Muscle layer of colon (tissue), 2 donors: Measurements from ENCODE around the gene CCDC78.
"Not testable (repeated sequence)": the region's sequence is repeated elsewhere in the genome, so short reads cannot be mapped to it uniquely, and the experiment has no call there.

Source experiments
- H3K27ac ChIP-seq: one replicate; pipeline ENCODE4 v1.7.0; 2013; ENCODE audit warnings: low read depth, mild to moderate bottlenecking, low read length, moderate library complexity
- H3K27me3 ChIP-seq, 2 donors: one replicate each; pipeline ENCODE4 v1.7.0; 2013; ENCODE audit warnings: low read length in 2 of 2, mild to moderate bottlenecking in 2 of 2; ENCODE audit not compliant: insufficient read depth in 2 of 2, control insufficient read depth in 1 of 2
- H3K36me3 ChIP-seq: one replicate; pipeline ENCODE4 v1.7.0; 2013; ENCODE audit warnings: mild to moderate bottlenecking, low read length; ENCODE audit not compliant: insufficient read depth
- H3K4me1 ChIP-seq: one replicate; pipeline ENCODE4 v1.7.0; 2013; ENCODE audit warnings: mild to moderate bottlenecking, low read length; ENCODE audit not compliant: insufficient read depth
- H3K4me3 ChIP-seq, 2 donors: one replicate each; pipeline ENCODE4 v1.7.0; 2013; ENCODE audit warnings: low read length in 2 of 2, low read depth in 1 of 2, mild to moderate bottlenecking in 1 of 2, moderate library complexity in 1 of 2
- H3K9ac ChIP-seq: one replicate; pipeline ENCODE4 v1.7.0; 2013; ENCODE audit warnings: low read length
- H3K9me3 ChIP-seq: one replicate; pipeline ENCODE4 v1.7.0; 2013; ENCODE audit warnings: mild to moderate bottlenecking, low read length
- donor health status: abdominal sarcoma.
- donor health status: Adenocarcinoma of cecum.

Gene CCDC78

GRCh38 chr16:759110-759910 lies 33.1 kb upstream of the CCDC78 start:
- no peaks in the 10 kb centered on the region for H3K4me1 ChIP-seq
- no peak overlapping the region for H3K9ac ChIP-seq
- no peak overlapping the region for H3K27ac ChIP-seq
- H3K36me3 ChIP-seq = no peaks in the 10 kb centered on the region
- H3K4me3 ChIP-seq = no peak overlapping the region
- H3K27me3 ChIP-seq = peaks cover 0 to 13% of the 10 kb centered on the region in 2 donors
- H3K9me3 ChIP-seq = no peaks in the 10 kb centered on the region

DNA sequence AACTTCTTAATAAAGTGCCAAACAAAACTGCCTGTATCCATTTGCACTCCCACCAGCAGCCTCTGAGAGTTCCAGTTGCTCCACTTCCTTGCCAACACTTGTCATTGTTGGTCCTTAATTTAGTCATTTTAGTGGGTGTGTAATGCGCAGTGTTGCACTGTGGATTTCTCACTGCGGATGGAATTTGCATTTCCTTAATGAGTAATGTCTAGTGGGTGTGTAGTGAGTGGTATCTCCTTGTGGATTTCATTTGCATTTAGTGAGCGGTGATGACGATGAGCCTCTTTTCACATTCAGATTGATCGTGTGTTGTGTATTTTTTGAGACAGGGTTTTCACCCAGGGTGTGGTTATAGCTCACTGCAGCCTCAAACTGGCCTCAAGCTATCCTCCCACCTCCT lies 30.2 kb upstream of the CCDC78 start:
- no peak overlapping the region for H3K27ac ChIP-seq
- H3K9me3 ChIP-seq = no peaks in the 10 kb centered on the region
- peaks cover 5% of the 10 kb centered on the region in 2 donors for H3K27me3 ChIP-seq

DNA sequence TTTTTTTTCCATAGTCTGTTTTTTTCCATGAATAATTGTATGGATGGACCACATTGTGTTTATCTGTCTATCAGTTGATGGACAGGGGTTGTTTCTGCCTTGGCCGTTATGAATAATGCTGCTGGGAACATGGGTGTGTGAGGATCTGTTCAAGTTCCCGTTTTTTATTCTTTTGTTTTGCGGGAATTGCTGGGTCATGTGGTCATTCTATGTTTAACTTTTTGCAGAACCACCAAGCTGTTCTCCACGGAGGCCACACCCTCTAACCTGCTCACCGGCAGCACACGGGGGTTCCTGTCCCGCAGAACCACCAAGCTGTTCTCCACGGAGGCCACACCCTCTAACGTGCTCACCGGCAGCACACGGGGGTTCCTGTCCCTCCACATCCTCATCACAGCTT lies 28.4 kb upstream of the CCDC78 start:
- Histone ChIP-seq H3K4me1 (no peaks in the 10 kb centered on the region), H3K36me3 (no peaks in the 10 kb centered on the region), H3K27me3 (peaks cover 5 to 10% of the 10 kb centered on the region in 2 donors), H3K9ac (no peak overlapping the region), H3K27ac (no peak overlapping the region), H3K9me3 (no peaks in the 10 kb centered on the region), H3K4me3 (no peak overlapping the region)

More for the DNA sequence above, 30.2 kb upstream of the CCDC78 start:
- Histone ChIP-seq H3K4me3 (no peak overlapping the region), H3K4me1 (no peaks in the 10 kb centered on the region), H3K9ac (no peak overlapping the region), H3K36me3 (no peaks in the 10 kb centered on the region)

- H3K9ac ChIP-seq, H3K4me3 ChIP-seq, H3K36me3 ChIP-seq, H3K9me3 ChIP-seq, H3K27ac ChIP-seq, H3K4me1 ChIP-seq: not testable (repeated sequence)
- peaks cover 5 to 10% of the 10 kb centered on the region in 2 donors for H3K27me3 ChIP-seq
These were observed 27.9 kb upstream of the CCDC78 start for GRCh38 chr16:754121-754607.

DNA sequence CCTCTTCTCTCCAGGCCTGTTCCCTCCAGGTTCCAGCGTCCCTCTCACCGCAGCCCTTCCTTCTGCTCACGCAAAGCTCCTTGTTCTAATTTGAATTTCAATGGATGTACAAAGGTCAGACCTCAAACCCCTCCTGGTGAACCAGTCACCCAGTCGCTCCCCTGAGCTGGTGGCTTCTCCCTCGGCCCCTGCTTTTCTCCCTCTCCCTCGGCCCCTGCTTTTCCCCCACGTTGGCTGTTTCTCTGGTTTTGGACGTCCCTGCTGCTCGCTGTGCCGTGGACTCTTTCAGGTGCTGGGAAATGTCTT lies 25.7 kb upstream of the CCDC78 start:
- H3K9me3 ChIP-seq = no peaks in the 10 kb centered on the region
- H3K9ac ChIP-seq = no peak overlapping the region
- H3K27me3 ChIP-seq = peaks cover 5 to 10% of the 10 kb centered on the region in 2 donors
- no peaks in the 10 kb centered on the region for H3K36me3 ChIP-seq
- H3K4me1 ChIP-seq = no peaks in the 10 kb centered on the region
- no peak overlapping the region for H3K4me3 ChIP-seq
- no peak overlapping the region for H3K27ac ChIP-seq

DNA sequence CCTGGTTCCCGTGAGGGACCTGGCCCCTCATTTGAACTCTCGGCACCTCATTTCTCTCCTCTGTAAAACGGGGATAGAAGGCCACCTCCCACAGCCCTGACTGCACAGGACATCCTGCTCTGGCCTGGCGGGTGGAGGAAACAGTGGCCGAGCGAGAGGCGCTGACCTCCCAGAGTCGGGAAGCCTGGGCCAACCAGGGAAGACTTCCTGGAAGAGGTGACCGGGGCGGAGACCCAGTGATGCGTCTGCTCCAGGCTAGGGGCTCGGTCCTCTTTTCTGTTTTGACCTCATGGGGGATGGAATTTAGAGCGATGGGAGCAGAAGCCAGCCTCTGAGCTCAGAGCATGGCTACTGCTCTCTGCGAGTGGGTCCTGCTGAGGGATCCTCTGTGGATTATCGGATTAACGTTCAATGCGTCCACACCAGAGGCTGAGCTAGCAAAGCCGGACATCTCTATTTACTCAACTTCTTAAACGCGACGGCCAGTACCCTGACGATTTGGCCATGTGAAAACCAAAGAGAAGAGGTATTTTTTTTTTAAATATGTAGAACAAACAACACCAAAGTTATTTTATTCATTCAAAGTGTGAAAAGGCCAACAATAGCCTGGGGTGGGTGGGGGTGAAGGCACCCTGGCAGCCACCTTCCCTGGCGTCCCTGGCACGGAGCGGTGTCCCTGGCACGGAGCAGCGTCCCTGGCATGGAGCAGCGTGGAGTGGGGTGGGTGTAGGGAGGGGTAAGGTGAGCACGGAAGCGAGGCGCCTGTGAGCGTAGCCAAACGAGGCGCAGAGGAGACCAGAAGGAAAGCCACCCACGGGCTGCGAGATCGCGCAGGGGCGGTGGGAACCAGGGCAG lies 25.1 kb upstream of the CCDC78 start:
- no peak overlapping the region for H3K9ac ChIP-seq
- no peaks in the 10 kb centered on the region for H3K4me1 ChIP-seq
- no peak overlapping the region for H3K27ac ChIP-seq
- no peaks in the 10 kb centered on the region for H3K36me3 ChIP-seq
- H3K27me3 ChIP-seq = peaks cover 5 to 10% of the 10 kb centered on the region in 2 donors
- no peaks in the 10 kb centered on the region for H3K9me3 ChIP-seq
- no peak overlapping the region for H3K4me3 ChIP-seq

GRCh38 chr16:750485-750884 lies 24.2 kb upstream of the CCDC78 start:
- no peak overlapping the region for H3K27ac ChIP-seq
- no peak overlapping the region for H3K4me3 ChIP-seq
- no peaks in the 10 kb centered on the region for H3K36me3 ChIP-seq
- H3K27me3 ChIP-seq = peaks cover 5 to 10% of the 10 kb centered on the region in 2 donors
- H3K4me1 ChIP-seq = no peaks in the 10 kb centered on the region
- no peak overlapping the region for H3K9ac ChIP-seq
- no peaks in the 10 kb centered on the region for H3K9me3 ChIP-seq

GRCh38 chr16:749010-749409 lies 22.8 kb upstream of the CCDC78 start:
- peaks cover 5 to 10% of the 10 kb centered on the region in 2 donors for H3K27me3 ChIP-seq
- no peaks in the 10 kb centered on the region for H3K9me3 ChIP-seq
- no peaks in the 10 kb centered on the region for H3K36me3 ChIP-seq
- no peaks in the 10 kb centered on the region for H3K4me1 ChIP-seq
- no peak overlapping the region for H3K27ac ChIP-seq
- H3K9ac ChIP-seq = no peak overlapping the region
- no peak overlapping the region for H3K4me3 ChIP-seq

DNA sequence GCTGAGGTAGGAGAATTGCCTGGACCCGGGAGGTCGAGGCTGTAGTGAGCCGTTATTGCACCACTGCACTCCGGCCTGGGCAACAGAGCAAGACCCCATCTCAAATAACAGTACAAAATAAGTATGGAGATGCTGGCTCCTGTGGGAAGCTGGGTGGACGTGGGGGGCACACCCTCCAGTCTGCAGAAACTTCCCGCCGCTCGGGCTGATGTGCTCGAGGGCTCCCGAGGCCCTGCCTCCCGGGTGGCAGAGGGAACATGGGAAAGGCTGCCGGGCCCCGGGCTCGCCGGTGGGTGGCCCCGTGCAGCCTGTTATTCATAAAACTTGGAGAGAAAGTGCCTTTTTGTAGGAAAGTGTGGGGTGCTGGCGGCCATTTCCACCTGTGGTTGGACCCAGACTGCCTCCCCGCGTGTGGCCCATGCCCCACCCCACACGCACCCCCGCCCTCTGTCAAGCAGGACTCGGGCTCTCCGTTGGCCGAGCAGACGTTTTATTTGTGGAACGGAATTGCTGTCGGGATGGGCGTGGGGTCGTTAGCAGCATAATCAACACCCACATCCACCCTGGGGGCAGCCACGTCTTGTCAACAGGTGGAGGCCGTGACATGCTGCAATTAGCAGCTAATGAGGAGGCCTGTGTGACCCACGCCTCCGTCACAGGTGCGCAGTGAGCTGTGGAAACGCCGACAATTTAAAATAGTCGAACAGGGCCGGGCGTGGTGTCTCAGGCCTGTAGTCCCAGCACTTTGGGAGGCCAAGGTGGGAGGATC lies 21.9 kb upstream of the CCDC78 start:
- Histone ChIP-seq H3K27ac (no peak overlapping the region), H3K9me3 (no peaks in the 10 kb centered on the region), H3K27me3 (peaks cover 0 to 6% of the 10 kb centered on the region in 2 donors), H3K9ac (no peak overlapping the region), H3K4me3 (no peak overlapping the region), H3K4me1 (no peaks in the 10 kb centered on the region), H3K36me3 (no peaks in the 10 kb centered on the region)

GRCh38 chr16:746637-747036 lies 20.4 kb upstream of the CCDC78 start:
- Histone ChIP-seq H3K36me3 (no peaks in the 10 kb centered on the region), H3K4me3 (no peak overlapping the region), H3K4me1 (no peaks in the 10 kb centered on the region), H3K9ac (no peak overlapping the region), H3K9me3 (no peaks in the 10 kb centered on the region), H3K27me3 (peaks cover 0 to 10% of the 10 kb centered on the region in 2 donors), H3K27ac (no peak overlapping the region)

DNA sequence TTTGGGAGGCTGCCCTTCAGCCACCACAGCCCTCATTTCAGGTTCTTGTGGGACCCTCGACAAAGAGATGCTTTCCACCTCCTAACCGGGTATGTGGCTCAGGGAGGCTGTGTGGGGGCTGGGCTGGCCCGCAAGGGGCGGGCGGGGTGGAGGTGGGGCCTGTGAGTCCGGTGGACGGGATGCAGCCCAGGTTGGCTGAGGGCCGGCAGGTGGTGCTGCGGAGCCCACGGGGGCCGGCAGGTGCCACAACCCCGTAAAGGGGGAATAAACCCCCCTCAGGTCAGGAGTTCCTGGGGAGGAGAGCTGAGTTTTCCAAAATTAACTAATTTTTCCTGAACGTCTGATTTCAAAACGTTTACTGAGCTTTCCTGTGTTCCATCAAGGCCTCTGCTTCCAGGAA lies 19.5 kb upstream of the CCDC78 start:
- Histone ChIP-seq H3K27ac (no peak overlapping the region), H3K9me3 (no peaks in the 10 kb centered on the region), H3K36me3 (no peaks in the 10 kb centered on the region), H3K4me3 (no peak overlapping the region), H3K9ac (no peak overlapping the region), H3K4me1 (peaks cover 3% of the 10 kb centered on the region), H3K27me3 (peaks cover 0 to 3% of the 10 kb centered on the region in 2 donors)
